GM18517 (cell line): ENCODE data around the gene SMYD3.
"Not testable (repeated sequence)": the region's sequence is repeated elsewhere in the genome, so short reads cannot be mapped to it uniquely, and the experiment has no call there.

ENCODE experiments used
- ATAC-seq: cut with Tn5 transposase; IDR thresholded peaks from one replicate; pipeline ENCODE4 v1.9.1; 2021; ENCODE audit warnings: mild to moderate bottlenecking, moderate library complexity; ENCODE audit not compliant: unreplicated experiment

The SMYD3 gene

DNA sequence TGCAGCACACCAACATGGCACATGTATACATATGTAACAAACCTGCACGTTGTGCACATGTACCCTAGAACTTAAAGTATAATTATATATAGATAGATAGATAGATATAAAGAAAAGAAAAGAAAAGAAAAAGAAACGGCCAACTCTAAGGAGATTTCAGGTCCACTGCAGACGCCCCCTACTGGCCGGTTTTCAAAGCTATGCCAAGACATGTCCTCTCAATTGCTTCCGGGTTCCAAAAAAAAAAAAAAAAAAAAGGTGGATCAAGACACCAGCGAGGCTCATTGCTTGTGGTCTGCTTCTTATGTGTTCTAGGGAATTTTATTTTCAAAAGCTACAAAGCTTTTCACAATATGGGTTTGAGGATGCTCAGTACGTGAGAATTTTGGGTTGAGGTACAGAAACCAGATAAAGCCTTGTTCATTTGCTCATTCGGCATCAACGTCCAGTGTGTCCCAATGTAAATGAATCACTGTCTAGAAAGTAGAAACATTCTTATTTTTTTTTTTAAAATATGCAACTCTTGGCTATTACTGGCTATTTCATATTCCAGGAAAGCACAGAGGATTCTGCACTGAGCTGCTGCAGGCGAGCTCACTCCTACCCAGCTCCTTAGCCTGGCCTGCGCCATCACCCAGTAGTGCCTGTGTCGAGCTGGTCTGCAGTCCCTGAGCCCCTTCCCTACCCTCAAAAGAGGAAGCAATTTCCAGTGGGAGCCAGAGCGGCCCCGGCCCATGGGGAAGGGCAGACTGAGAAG lies 709.3 kb downstream of the SMYD3 start:
- no peak for ATAC-seq

GRCh38 chr1:245791410-245792312 lies 715.4 kb downstream of the SMYD3 start:
- no peak for ATAC-seq

DNA sequence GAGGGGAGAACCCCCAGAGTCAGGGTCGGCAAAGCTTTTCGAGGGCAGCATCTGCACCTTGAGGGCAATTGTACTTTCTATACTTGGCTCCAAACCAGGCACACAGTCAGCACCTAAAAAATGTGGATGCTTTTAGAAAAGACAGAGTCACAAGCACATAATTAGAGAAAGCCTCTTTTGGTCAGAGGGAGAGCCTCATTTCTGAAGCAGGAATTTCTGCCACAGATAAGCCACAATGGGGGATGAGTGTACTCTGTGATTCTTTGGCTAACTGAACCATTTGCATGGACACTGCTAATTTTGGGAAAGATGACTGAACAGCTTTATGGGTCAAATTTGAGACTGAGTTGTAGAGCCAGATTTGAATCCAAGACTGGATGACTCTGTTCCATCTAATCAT lies 716.6 kb downstream of the SMYD3 start:
- no peak for ATAC-seq

DNA sequence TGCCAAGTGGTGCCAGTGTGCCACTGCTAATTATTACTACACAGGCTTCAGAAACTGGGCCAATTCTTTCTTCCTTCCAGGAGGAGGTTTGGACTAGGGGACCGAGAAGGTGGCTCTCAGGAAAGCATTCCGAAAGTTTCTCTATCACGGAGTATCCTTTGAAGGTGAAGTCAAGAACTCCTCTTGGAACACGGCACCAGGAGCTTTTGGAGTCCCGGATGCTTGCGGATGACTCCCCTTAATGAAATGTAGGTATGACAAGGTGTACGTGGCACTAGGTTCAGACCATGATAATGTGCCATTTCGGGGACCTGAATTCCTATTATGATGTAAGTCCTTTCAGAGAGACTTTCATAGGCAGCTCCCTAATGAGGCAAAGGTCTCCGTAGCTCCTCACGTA lies 718.2 kb downstream of the SMYD3 start:
- ATAC-seq, result no peak

GRCh38 chr1:245788269-245788668 lies 718.8 kb downstream of the SMYD3 start:
- ATAC-seq, result no peak

DNA sequence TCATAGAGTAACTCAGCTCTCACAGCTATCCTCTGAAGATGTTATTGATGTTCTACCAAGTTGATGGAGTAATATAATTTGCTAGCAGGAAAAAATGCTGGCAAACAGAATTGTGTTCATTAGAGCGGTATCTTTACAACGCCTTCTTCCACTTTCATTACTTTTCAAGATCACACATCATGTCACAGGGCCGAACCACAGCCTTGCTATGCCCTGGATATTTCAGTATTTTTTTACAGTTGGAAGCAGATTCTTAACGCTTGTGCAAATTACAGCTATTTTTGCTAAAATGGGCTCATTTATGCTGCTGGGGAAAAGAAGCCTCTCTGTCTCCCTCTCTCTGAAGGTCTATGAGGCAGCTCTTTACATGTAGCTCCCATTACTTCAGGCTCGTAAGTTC lies 720.1 kb downstream of the SMYD3 start:
- ATAC-seq, result no peak

DNA sequence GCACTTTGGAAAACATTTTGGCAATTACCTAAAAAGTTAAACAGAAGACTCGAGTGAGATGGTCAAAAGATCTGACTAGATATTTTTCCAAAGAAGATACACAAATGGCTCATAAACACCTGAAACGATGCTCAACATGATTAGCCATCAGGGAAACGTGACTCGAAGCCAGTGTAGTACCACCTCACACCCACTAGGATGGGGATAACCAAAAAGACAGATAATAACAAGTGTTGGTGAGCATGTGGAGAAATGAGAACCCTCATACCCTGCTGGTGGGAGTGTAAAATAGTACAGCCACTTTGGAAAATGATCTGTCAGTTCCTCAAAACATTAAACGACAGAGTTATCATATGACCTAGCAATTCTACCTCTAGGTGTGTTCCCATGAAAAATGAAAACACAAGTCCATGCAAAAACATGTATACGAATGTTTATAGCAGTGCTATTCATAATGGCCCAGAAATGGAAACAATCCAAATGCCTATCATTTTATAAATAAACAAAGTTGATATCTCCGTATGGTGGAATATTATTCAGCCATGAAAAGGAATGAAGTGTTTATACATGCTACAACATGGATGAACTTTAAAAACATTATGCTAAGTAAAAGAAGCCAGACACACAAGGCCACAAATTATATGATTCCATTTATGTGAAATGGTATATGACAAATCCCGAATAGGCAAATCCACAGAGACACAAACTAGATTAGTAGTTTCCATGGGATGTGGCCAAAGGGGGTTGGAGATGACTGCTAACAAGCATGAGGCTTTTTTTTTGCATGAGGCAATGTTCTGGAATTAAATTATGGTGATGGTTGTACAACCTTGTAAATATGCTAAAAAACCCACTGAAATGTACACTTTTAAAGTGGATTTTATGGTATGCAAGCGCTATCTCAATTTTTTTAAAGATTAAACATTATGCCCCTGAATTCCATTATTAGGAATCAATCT lies 727.0 kb downstream of the SMYD3 start:
- ATAC-seq, result no peak

DNA sequence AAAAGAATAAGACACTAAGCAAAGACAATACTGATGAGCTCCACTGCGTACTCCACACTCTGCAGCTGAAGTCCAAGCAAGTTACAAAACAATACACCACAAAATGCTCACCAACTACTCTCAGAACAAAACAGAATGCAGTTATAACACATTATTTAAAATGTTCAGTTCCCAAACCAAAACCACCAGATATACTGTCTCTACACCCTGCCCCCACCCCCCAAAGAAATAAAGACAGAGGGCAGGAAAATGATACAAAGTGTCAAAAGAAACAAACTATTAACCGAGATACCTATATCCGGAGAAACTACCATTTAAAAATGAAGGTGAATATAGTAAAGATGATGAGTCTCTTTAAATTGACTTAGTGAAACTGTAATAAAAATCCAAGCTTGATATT lies 729.3 kb downstream of the SMYD3 start:
- no peak for ATAC-seq

DNA sequence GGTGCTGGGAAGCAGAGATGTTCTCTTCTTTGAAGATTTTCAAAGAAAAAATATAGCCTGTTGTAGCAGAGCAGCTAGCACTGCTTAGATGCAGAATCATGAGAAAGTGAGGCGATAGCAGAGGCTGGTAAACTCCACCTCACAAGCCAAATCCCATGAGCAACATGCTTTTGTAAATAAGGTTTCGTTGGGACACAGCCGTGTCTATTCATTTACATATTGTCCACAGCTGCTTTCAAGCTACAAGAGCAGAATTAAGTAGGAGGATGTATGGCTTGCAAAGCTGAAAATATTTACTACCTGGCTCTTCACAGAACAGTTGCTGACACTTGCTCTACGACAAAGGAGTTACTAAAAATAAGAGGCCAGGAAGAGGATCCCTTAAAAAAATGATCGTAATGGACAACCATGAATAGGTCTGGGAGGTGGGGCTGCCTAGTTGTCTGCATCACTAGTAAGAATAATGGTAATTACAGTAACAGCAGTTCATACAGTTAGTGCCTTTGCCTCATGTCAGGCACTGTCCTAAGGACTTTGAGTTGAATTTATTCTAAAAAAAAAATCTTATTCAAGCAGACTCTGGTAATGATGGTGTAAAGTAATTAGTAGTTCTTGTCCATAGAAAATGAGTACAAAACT lies 730.3 kb downstream of the SMYD3 start:
- no peak for ATAC-seq

- ATAC-seq, result no peak
Observed at GRCh38 chr1:245776139-245776538, 730.9 kb downstream of the SMYD3 start.

- ATAC-seq, result not testable (repeated sequence)
Observed at GRCh38 chr1:245774931-245775330, 732.1 kb downstream of the SMYD3 start.

DNA sequence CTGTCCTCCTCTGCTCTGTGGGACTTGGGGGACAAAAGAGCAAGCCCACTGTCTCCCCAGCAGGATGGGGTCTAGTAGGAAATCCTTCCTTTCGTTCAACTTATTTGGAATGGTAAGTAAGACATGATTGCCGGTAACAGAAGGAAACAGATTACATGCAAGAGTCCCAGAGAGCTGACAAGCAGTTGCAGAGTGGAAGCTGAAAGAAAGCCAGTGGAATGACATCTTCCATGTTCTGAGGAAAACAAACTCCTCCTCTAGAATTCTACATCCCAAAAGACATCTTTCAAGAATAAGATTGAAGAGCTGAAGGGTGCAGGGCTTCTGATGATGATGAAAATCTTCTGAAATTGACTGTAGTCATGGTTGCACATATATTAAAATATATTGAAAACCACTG lies 732.9 kb downstream of the SMYD3 start:
- no peak for ATAC-seq

- ATAC-seq, result no peak
Observed at GRCh38 chr1:245773344-245773743, 733.7 kb downstream of the SMYD3 start.

- no peak for ATAC-seq
Observed at GRCh38 chr1:245772739-245773138, 734.3 kb downstream of the SMYD3 start.

GRCh38 chr1:245772325-245772724 lies 734.8 kb downstream of the SMYD3 start:
- ATAC-seq, result no peak

DNA sequence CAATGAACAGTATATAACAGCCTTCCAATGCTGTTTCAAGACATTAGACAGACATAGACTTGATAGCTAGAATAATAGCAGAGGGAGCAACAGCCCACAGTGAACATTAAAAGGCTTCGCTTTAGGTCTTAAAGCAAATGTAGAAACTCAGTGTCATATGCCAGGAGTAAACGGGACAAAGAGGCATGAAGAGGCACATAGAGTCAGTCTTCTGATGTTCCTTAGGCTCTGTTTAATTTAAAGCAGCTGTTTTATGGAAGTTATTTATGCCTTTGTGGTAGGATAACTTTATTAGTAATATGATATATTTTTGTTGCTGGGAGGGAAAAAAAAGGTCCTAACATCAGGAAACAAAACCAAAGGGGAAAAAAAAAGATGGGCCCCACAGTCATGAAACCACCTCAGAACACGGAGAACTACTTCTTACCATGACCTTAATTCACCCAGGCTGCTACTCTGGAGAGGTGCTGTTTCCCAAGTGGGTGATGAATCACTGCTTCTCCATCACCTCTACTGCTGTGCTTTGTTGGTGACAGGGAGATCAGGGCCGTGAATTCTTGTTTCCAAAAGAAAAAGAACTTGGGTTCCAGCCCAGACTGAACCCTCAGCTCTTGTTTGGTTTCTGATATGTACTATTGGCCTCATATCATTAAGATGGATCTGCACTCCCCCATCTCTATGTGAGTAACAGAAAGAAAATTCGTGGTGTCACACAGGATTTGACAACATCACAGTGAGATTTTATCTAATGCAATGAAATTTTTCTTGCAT lies 735.4 kb downstream of the SMYD3 start:
- no peak for ATAC-seq

- ATAC-seq, result no peak
Observed at GRCh38 chr1:245770156-245770555, 736.9 kb downstream of the SMYD3 start.

- no peak for ATAC-seq
Observed at GRCh38 chr1:245768596-245768995, 738.5 kb downstream of the SMYD3 start.

GRCh38 chr1:245765230-245766000 lies 741.7 kb downstream of the SMYD3 start:
- ATAC-seq, result no peak
